Measurements from ENCODE around the gene SULT1E1. TPM values are rescaled to one million over a fixed set of nuclear protein-coding genes. Genes with fewer than 3 reads are reported as not detected.
"Not testable (repeated sequence)": the region's sequence is repeated elsewhere in the genome, so short reads cannot be mapped to it uniquely, and the experiment has no call there.

SULT1E1 gene
- total RNA-seq, 1 donor, result 1.7 TPM

DNA sequence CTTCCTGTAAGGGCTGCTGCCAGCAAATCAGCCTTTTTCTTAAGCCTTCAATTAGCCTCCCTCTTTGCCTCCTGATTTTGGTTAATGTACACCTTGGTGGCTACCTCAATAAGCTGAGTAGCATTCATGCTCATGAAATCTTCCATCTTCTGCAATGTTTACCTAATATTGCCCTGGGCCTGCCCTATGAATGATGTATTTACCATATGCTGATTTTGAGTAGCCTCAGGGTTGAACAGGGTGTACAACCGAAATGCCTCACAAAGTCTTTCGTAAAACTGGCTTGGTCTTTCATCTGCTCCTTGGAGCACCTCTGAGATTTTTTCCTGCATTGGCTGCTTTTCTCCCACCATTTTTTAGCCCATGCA is 29.8 kb downstream of the SULT1E1 start:
- no peak for DNase-seq (ENCODE audit: low read depth)
- TF ChIP-seq, protein P1, sequence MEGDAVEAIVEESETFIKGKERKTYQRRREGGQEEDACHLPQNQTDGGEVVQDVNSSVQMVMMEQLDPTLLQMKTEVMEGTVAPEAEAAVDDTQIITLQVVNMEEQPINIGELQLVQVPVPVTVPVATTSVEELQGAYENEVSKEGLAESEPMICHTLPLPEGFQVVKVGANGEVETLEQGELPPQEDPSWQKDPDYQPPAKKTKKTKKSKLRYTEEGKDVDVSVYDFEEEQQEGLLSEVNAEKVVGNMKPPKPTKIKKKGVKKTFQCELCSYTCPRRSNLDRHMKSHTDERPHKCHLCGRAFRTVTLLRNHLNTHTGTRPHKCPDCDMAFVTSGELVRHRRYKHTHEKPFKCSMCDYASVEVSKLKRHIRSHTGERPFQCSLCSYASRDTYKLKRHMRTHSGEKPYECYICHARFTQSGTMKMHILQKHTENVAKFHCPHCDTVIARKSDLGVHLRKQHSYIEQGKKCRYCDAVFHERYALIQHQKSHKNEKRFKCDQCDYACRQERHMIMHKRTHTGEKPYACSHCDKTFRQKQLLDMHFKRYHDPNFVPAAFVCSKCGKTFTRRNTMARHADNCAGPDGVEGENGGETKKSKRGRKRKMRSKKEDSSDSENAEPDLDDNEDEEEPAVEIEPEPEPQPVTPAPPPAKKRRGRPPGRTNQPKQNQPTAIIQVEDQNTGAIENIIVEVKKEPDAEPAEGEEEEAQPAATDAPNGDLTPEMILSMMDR (IDR thresholded peaks at IDR 0.05; ENCODE audit: insufficient read depth, low read length), result no peak
- H3K4me3 ChIP-seq (ENCODE audit: low read depth, low read length), result no peak overlapping the region

DNA sequence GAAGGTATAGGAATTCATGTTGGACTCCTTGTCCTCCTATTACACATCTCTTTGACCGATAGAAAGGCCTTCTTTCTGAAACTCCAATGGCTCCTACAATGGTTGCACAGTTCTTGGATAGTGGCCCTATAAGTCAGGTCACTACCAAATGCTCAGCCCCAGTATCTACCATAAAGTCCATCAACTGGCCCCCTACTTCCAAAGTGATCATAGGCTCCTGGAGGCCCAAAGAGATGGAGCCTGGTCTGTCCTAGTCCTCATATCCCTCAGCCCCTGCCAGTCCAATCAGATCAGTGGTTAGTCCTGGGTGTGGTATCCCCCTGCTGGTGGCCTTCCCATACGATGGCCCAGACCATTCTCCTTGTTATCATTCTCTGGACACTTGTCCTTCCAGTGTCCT is 30.3 kb downstream of the SULT1E1 start:
- DNase-seq (ENCODE audit: low read depth), result no peak
- no peak overlapping the region for H3K4me3 ChIP-seq (ENCODE audit: low read depth, low read length)
- TF ChIP-seq, protein P1 (IDR thresholded peaks at IDR 0.05; ENCODE audit: insufficient read depth, low read length), result no peak

DNA sequence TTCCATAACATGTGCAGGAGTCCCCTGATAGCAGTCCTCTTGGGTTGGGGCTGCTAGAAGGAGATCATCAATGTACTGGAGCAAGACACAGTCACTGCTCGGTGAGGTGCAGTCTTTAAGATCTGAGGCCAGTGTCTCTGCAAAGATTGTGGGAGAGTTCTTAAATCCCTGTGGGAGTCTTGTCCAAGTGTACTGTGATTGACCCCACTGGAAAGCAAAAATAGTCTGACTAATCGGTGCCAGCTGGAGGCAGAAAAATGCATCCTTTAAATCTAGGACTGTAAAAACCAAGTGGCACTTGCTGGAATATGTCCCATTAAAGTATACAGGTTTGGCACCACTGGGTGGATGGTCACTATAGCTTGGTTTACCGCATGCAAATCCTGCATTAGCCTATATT is 31.1 kb downstream of the SULT1E1 start:
- TF ChIP-seq, protein P1 (IDR thresholded peaks at IDR 0.05; ENCODE audit: insufficient read depth, low read length), result no peak
- H3K4me3 ChIP-seq (ENCODE audit: low read depth, low read length), result no peak overlapping the region
- peak; percentile 28 for DNase-seq (ENCODE audit: low read depth)

DNA sequence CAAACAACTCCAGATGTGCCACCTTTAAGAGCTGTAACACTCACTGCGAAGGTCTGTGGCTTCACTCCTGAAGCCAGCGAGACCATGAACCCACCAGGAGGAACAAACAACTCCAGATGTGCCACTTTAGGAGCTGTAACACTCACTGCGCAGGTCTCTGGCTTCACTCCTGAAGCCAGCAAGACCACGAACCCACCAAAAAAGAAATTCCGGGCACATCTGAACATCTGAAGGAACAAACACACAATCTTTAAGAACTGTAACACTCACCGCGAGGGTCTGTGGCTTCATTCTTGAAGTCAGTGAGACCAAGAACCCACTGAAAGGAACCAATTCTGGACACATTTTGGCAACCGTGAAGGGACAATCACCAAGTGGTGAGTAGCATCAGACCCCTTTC is 34.9 kb downstream of the SULT1E1 start:
- DNase-seq (ENCODE audit: low read depth); H3K4me3 ChIP-seq (ENCODE audit: low read depth, low read length): not testable (repeated sequence)

DNA sequence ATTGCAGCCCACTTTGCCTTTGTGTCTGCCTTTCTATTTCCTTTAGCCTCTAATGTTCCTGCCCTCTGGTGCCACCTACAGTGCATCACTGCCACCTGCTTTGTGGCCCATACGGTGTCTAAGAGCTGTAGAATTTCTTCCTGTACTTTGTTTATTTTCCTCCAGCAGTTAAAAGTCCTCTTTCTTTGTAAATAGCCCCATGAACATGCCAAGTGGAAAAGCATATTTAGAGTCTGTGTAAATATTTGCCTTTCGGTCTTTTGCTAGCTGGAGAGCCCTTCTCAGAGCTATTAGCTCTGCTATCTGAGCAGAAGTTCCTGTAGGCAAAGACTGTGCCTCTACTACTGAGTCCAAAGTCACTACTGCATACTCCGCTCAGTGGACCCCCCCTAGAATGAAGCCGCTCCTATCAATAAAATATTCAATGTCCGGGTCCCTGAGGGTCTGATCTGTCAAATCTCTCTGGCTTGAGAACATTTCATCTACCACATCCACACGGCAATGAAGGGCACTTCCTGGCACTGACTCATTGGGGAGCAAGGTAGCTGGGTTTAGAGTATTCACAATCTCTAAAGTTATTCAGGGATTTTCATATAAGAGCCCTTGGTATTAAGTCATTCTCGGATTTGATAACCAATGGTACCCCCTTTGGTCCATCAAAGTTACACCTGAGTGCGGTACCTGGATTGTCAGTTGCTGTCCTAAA is 36.3 kb downstream of the SULT1E1 start:
- H3K4me3 ChIP-seq (ENCODE audit: low read depth, low read length), result no peak overlapping the region
- TF ChIP-seq, protein P1 (IDR thresholded peaks at IDR 0.05; ENCODE audit: insufficient read depth, low read length), result peak; percentile 67
- peak; percentile 60 for DNase-seq (ENCODE audit: low read depth)

DNA sequence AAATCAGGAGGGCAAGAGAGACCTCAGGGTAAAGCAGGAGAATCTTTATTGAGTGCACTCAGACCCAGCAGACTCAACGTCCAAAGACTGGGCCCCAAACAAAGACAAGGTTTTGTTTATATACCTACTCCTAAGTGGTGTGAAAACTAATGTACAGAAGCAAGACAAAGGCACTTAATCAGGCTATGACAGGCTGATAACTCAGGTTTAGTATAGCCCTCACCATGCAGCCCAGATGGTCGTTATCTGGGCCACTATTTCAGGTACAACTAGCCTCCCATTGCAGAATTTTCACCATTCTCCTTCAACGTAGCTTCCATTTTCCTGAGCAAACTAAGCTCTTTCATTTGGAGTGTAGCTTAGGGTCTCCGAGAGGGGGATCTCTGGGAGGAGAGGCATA is 36.9 kb downstream of the SULT1E1 start:
- no peak overlapping the region for H3K4me3 ChIP-seq (ENCODE audit: low read depth, low read length)
- no peak for DNase-seq (ENCODE audit: low read depth)
- TF ChIP-seq, protein P1 (IDR thresholded peaks at IDR 0.05; ENCODE audit: insufficient read depth, low read length), result no peak

DNA sequence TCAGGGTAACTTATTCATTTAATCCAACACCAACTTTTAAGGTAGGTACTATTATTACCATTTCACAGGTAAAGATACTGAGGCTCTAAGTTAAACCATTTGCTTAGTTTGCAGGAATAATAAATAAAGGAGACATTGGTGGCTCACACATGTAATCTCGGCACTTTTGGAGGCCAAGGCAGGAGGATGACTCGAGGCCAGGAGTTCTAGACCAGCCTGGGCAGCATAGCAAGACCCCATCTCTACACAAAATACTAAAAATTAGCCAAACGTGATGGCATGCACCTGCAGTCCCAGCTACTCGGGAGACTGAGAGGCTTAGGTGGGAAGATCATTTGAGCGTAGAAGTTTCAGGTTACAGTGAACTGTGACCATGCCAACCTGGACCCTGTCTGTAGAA is 37.7 kb downstream of the SULT1E1 start:
- no peak for DNase-seq (ENCODE audit: low read depth)
- no peak overlapping the region for H3K4me3 ChIP-seq (ENCODE audit: low read depth, low read length)
- TF ChIP-seq, protein P1 (IDR thresholded peaks at IDR 0.05; ENCODE audit: insufficient read depth, low read length), result no peak
